Measurements from ENCODE around the gene ANP32A. TPM values are rescaled to one million over a fixed set of nuclear protein-coding genes. Genes with fewer than 3 reads are reported as not detected.
A peak's percentile ranks its signal among the peaks of the same experiment; 100 is the strongest.

ANP32A gene
- polyA plus RNA-seq, 4 donors = 281 to 325 (median 310) TPM

DNA sequence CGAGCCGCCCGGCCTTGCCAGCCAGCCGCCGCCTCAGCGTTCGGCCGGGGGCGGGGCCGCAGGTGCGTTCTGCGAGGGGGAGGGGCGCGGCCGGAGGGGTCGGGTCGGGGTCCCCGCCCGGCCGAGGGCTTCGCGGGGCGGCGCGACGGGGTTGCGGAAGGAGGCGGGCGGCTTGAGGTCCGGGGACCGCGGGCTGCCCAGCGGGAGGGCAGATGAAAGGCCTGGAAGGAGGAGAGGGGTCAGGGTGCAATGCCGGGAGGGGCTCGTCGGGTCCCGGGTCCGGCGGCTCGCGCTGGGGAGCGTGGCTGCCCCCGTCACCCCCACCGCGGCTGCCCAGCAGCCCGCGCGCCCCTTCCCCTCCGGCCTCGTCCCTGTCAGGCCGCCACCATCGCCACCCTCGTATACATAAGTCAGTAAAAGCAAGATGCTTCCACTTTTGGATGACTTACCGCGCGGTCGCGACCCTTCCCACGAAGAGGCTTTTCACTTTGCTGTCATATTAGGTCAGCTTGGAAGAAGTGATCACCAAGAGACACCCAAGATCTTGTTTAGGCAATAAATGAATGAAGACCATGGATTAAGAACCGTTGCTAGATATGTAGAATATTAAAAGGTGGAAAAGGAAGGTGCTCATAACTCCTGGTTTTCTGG lies 620 bp upstream of the ANP32A start:
- DNase-seq (ENCODE audit: low read depth in 4 of 4, low spot score in 3 of 4) = no peak

DNA sequence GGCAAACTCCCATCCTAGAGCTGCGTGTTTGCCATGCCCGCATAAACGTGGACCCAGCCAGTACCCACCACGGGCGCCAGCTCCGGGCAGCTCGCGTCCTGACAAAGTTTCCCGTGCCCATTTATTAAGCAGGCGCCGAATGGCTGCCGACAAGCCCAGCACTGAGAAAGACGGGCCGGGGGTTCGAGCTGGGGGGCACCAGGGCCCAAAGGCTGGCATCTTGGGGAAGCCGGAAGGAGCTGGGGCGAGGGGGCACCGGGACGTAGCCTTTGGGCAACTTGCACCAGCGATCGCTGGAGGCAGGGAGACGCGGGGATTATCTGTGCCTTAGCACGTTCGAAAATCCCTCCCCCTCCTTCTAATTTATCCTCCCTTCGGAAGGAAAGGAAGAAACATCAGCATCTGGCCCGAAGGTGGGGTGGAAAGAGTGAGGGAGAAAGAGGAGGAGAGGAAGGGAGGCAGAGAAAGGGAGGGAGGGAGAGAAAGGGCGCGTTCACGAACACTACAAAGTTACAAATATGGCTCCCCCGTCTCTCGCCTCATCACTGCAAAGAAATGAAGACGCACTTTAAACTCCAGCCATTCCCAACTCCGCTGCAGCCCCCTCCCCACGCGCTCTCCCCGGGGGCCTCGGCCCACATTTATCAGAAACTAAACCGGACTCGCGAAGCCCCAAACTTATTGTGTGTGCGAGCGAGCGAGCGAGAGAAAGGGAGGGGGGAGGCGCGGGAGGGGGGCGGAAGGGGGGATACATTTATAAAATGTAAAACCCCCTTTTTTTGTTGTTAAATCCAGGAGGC lies 1.0 kb downstream of the ANP32A start:
- peak in 2 of 4 donors; percentile 57 to 63 for DNase-seq (ENCODE audit: low read depth in 4 of 4, low spot score in 3 of 4)

DNA sequence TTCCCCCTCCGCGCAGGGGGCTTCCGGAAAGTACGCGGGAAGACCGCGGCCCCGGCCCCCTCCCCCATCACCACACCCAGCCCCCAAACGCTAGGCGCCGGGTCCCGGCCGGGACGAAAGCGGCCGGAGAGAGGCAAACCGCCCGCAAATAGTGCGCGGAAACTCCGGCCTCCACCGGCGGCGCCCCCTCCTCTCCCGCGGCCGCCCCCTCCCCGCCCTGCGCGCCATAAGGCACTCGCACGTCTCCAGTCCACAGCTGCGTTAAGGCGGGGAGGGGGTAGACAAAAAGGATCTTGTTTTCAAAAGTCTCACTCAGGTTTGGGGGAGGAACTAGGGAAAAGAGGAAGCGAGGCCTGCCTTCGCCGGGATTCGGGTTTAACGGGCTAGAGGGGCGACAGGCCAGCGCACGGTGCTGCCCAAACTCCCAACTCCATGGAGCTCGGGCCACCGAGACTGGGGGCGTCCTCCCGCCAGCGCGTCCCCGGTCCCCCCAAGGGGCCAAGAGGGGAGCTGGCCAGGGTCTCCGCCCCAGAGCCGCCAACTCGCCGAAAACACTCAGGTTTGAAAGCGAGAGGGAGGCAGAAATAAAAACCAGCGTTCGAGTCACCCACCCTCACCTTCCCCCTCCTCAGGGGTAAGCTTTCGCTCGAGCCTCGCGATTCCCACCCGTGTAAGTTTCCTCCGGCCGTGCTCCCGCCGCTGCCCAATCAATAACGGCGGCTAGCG lies 1.8 kb downstream of the ANP32A start:
- peak in 1 of 4 donors; percentile 50 for DNase-seq (ENCODE audit: low read depth in 4 of 4, low spot score in 3 of 4)

DNA sequence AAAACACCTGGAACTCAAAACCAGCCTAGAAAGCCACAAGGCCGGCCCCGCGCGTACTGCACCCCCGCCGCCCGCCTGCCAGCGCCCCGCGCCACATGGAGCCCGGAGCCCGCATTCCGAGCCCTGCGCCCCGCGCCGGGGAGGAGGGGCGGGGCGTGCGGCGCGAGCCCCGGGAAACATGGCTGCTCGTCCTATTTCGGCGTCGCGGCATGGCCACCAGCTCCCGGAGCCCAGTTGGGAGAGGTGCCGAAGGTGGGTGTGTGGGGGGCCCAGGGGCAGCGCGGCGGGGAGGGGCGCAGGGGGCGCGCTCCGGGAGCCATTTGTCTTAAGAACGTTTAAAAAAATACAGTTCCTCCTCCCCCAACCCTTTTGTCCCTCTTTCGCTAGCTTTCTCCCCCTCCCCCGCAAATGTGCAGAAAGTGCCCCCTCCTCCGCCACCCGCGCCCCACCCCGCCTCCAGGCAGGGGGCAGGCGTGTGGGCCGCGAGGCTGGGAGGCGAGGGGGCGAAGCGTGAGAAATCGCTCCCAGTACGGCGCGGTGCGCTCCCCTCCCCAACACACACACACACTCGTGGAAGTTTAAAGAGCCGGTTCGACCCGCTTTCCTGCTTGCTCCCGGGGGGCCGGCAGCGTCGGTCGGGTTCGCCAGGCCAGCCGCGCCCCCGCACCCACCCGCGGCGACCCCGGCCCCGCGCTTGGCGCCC lies 2.5 kb downstream of the ANP32A start:
- peak in 3 of 4 donors; percentile 55 to 69 (median 65) for DNase-seq (ENCODE audit: low read depth in 4 of 4, low spot score in 3 of 4)

DNA sequence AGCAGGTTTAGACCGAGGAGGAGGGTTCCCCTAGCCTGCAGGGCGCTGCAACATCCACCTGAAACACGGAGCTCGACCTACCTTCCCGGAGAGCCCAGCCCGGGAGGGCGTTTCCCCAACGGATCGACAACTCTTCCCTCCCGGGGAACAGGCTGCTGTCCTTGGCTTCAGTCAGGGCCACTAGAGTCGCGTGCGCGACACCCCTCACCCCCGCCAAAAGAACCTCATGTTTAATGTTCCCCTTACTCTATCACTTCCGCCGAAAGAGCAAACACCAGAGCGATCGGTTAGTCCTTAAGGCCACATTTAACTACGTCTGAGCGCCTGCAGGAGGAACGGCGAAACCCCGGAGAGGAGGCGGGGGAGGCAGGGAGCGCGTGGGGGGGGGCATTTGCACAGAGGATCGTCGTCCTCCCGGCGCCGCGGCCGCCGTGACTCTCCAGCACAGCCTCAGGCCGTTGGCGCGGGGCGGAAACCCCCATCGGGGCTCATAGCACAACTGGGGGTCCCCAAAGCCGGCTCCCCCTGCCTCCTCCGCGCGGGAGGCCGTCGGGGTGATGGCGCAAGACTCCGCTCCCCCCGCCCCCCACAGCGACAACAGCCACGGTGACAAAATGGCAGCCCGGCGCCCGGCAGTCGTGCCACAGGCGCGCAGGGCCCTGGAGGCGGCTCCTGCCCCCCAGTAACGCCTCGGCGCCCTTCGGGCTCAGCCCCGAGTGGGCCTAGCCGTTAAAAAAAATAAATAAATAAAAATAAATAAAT lies 3.2 kb downstream of the ANP32A start:
- peak; percentile 57 to 70 (median 59) for DNase-seq (ENCODE audit: low read depth in 4 of 4, low spot score in 3 of 4)

DNA sequence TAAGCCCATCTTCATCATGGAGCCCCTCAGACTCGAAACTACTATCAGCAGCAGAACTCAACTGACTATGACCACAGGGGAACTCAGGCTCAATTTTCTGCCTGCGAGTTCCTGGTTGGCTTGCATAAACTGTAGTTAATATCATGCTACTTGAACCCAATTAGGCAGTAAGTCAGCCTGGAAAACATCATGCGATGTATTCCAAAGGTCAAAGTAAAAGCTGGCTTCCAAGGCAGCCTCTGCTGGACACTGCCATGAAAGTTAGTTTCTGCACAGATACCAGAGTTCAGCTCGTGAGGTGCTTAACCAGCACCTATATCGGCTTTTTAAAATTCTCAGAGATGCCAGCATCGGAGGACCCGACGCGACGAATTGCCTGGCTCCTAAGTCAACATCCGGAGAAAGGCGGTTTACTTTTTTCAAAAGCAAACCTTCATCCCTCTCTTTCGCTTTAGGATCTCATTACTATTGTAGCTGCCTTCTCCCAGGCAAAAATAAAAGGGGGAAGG lies 3.8 kb downstream of the ANP32A start:
- peak in 2 of 4 donors; percentile 42 to 54 for DNase-seq (ENCODE audit: low read depth in 4 of 4, low spot score in 3 of 4)

DNA sequence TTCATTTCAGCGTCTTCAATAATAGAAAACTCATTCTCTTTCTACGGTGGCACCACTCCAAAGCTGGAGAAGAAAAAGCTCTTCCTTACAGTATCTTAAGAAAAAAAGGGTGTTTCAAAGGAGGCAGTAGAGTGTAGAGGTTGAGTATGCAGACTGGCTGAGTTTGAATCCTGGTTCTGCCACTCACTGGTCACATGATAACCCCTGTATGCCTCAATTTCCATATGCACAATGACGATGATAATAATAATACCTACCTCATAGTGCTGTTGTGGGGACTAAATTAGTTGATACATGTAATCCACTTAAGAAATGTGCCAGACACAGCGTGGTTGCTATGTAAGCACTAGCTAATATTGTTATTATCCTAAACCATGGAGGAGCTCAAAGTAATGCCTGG lies 4.5 kb downstream of the ANP32A start:
- DNase-seq (ENCODE audit: low read depth in 4 of 4, low spot score in 3 of 4) = no peak

DNA sequence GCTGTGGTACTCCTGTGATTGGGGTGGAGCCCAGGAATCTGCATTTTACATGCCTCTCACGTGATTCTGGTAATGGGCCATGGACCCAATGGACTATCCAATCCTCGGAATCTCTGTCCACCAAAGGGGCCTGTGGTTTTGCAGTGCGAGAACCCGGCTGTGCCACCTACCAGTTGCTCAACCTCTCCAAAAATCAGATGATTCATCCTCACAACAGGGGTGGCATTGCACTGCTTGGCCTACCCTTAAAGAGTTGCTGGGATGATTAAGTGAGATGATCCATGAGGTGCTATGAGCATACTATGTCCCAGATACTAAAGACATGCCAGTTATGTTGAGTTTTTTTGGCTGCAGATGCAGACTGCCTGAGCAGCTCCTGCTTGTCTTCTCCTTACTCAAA lies 5.1 kb downstream of the ANP32A start:
- DNase-seq (ENCODE audit: low read depth in 4 of 4, low spot score in 3 of 4) = no peak

DNA sequence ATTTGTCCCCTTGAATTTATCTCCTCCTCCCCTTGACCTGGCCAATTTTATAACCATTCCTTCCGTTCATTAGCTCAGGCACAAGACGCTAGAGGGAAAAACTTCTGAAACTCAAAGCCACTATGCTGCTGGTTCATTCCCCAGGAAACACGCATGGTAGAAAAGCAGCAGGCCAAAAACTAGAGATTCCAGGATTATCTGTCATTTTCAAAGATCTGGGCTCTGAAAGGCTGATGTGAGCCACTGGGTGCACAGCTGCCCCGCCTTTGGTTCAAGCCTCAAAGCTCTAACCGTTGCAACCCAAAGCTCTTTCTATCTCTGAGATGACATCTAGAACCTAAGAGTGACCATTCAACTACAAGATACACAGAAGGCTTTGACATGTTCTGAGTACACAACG lies 6.1 kb downstream of the ANP32A start:
- no peak for DNase-seq (ENCODE audit: low read depth in 4 of 4, low spot score in 3 of 4)

DNA sequence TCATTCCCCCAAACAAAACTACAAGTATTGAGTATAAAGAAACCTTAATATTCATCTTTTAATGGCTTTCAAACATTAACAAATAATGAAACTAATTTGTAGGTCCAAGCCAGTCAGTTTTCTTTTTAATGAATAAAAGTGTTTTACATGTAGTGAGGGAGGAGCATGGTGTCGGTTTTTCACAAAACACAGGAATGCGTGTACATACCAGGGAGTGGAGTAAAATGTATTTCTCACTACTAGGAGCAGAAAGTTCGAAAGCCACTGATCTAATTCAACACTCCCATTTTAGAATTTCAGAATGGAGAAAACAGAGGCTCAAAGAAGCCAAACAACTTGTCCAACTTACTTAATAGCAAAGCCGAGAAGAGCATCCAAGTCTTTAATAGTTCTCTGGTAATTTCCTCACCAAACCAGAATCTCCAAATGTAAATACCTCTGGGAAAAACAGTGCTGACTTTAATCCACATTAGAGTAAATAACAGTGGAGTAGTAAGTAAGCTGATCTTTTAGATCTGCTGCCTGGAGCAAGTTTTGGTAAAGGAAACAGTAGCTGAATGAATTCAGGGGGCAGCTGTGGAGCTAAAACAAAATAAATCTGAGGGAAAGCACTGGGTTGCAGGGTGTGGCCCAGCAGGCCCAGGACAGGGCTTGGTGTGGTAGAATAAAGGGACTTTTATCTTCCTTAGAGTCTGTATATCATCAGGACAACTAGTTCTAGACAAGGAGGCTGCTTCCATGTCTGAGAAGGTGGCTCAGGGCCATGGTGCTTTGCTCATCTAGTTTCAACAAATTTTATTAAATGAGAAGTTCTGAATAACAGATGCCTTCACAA lies 7.9 kb downstream of the ANP32A start:
- no peak for DNase-seq (ENCODE audit: low read depth in 4 of 4, low spot score in 3 of 4)

DNA sequence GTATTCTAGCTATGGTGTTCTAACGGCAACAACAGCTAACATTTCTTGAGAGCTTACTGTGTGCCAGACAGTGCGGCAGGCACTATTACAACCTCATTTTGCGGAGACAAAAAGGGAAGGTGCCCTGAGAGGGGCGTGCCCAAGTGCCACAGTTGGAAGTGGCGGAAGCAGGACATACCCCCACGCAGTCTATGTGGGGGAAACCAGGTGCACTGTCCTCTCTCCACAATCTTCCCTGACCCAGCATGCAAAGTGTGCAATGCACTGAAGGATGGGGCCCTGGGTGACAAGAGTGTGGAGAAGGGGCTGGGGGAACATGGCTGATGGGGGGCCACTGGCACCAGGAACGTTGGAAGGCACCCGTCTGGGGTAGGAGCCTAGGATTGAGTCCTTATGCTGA lies 8.6 kb downstream of the ANP32A start:
- DNase-seq (ENCODE audit: low read depth in 4 of 4, low spot score in 3 of 4) = no peak

DNA sequence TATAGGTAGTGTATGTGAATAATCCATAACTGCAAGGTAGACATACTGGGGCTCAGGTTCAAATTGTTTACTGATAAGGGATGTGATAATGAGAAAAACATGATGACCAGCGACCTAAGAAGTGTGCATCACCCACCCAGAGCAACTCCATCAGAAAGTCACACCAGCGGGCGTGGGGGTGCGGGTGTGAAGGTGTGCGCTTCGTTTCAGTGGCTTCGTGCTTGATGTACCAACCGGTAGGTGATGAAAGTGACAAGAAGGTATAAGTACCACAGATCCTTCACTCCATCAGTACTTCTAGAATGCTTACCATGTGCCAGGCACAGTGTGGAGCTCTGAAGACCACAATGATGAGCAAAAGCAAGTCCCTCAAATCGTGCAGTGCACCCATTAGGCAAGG lies 11.2 kb downstream of the ANP32A start:
- DNase-seq (ENCODE audit: low read depth in 4 of 4, low spot score in 3 of 4) = no peak

DNA sequence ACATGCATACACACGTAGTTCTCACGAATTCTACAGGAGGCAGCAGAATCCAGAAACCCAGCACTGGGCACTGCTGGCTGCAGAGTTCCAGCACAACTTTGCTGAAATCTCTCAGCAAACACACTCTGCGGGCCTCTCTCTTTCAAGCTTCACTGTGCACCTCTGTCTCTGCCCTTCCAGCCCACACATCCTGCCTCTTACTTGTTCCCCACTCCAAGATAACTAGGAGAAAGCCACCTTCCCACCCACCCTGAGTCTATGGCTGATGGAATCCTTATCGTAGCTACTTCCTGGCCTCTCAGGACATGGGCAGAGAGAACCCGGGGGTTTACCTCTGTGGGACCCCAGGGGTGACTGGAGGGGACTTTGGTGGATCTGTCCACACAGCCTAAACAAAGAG lies 11.9 kb downstream of the ANP32A start:
- no peak for DNase-seq (ENCODE audit: low read depth in 4 of 4, low spot score in 3 of 4)

DNA sequence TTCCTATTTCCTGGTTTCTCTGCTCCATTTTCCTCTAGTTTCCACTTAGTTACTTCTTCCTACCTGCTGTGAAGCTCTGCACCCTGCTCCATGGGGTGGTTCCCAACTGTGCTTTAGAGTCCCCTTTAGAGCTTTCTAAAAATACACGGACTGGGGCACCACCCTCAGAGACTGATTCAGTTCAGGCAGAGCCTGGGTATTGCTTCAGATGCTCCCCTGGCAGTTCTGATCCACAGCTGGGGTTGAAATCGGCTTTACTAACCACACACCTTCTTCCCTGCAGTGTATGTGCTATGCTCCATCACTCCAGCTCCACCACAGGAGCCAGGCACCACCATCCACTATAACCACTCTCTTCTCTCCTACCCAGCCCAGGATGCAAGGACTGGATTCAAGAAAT lies 12.6 kb downstream of the ANP32A start:
- no peak for DNase-seq (ENCODE audit: low read depth in 4 of 4, low spot score in 3 of 4)

DNA sequence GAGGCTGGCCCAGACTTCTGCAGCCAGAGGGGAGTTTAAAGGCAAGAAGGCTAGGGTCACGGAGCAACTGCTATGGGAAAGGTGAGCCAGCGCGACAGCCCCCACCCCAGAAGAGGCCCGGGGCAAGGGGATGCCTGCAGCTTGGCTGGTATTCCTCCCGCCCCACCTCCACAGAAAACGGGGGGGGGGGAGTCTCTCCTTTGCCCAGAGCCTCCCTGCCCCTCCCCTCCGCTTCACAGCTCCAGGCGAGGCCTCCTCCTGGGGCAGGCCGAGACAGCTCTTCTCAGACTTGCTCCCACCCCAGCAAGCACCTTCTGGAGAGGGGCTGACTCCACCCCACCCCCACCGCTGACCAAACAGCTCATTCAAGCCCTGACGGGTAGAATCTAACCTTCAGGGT lies 13.4 kb downstream of the ANP32A start:
- no peak for DNase-seq (ENCODE audit: low read depth in 4 of 4, low spot score in 3 of 4)

DNA sequence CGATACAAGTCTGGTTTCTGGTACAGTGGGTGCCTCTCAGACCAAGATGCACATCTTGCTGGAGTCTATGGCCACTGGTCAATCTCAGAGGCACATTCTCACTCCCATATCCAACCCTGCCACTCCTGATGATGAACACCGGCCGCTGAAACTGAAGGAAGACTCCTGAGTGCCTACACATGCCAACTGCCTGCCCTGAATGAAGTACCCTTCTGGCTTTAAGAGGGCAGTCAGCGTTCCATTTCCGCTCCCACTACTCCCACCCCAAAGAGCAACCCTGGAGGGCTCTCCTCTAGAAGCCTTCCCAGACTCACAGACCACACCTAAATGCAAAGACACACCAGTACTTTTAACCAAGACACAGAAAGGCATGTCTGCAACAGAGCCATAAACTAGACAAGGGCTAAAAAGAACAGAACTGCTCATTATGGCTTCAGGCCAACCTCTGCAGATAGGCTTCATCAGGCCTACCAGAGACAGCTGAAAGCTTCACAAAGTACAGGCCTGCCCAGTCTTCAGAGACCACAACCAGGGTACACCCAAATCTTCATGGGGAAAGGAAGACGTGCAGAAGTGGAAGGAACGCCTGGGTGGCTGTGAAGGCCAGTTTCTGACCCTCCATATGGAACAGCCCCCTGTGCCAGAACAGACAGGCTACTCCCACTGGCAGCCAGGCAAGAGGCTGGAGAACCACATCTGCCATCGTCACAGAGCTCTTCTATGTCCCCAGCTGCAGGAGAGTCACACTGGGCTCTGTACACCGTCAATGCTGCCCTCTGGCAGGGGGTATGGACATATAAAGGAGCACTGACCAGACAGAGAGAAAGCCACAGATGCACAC lies 14.3 kb downstream of the ANP32A start:
- no peak for DNase-seq (ENCODE audit: low read depth in 4 of 4, low spot score in 3 of 4)

DNA sequence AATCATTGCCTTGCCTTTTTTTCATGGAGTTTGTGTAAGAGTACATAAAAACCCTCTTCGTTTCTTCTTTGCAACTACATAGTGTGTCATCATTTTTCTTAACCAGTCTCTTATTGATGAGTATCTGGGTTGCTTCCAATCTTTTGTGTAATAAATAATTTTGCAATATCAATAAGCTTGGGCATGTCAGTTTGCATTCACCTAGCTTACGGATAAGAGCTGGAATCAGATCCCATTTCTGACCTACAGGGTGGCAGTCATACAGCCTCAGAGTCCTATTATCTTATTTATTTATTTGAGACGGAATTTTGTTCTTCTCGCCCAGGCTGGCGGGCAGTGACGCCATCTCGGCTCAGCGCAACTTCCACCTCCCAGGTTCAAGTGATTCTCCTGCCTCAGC lies 18.3 kb downstream of the ANP32A start:
- no peak for DNase-seq (ENCODE audit: low read depth in 4 of 4, low spot score in 3 of 4)

DNA sequence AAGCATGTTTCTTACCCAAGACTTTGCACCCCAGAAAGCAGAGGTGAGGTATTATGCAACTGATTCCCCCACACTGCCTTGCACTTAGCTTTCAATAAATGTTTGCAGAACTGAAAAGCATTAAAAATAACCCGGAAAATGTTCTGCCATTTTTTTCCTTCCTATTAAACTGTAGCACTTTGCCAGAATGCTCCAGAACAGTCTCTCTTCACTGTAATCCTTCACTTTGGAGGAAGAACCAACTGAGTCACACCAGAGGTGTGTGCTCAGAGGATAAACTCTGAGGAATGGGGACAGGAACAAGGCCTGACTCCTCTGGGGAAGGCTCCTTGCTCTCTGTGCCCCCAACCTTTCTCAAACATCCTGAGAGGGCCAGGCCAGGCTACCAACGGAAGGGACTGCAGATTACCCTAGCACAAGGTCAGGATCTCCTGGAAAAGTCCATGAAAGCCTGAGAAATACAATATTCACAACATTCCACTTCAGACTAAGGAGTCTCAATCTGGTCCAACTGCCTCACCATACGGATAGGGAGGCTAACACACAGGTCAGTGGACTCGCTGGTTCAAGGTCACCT lies 19.0 kb downstream of the ANP32A start:
- no peak for DNase-seq (ENCODE audit: low read depth in 4 of 4, low spot score in 3 of 4)

Data from right renal pelvis (tissue), 4 donors.